Stimulated activated CD4-positive, alpha-beta T cell treated with anti-CD3 and anti-CD28 coated beads, Interleukin-2, amount 100 ng/mL, for 24 hours (primary cell): ENCODE measurements around the gene ASMT.
"Not testable (repeated sequence)": the region's sequence is repeated elsewhere in the genome, so short reads cannot be mapped to it uniquely, and the experiment has no call there.

Experiments
- DNase-seq, 2 donors: peaks; one replicate each; pipeline ENCODE4 v3.0.0-alpha.2; 2020

The ASMT gene

DNA sequence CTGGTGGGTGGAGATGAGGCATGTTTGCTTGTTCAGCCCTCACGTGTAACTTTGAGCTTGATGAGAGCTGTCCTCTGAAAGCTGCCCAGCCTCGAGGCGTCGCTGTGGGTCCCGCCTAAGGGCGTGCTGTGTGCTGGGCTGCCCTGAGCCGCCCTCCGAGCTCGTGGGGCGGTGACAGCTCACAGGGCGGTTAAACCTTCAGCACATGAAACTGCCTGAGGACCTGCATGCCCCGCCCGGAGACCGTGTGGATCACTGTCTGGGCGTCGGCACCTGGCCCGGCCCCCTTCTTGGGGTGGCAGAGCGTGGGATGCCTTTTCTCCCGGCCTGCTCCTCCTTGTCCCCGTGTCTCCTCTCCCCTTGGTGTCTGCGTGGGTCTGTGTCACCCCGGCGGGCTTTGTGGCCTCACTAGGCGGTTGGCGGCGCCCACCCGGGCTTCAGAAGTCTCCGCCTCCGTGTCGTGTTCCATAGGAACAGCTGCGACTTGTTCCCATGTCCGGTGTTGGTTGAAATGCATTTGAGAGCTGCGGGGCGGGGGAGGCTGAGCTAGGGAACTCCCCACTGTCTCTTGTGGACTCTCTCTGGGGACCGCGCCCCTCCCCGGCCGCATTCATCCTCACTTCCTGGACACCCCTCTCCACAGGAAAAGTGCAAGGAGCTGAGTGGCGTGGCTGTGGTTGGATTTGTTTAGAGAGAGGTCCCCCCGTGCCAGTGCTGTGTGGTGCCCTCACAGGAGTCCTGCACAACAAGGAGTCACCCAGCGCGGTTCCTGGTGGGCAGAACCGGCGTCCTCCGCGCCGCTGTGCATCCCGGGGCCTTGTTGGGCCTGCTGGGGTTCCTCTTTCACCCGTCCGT, 16.6 kb upstream of the ASMT start:
- DNase-seq, result no peak

DNA sequence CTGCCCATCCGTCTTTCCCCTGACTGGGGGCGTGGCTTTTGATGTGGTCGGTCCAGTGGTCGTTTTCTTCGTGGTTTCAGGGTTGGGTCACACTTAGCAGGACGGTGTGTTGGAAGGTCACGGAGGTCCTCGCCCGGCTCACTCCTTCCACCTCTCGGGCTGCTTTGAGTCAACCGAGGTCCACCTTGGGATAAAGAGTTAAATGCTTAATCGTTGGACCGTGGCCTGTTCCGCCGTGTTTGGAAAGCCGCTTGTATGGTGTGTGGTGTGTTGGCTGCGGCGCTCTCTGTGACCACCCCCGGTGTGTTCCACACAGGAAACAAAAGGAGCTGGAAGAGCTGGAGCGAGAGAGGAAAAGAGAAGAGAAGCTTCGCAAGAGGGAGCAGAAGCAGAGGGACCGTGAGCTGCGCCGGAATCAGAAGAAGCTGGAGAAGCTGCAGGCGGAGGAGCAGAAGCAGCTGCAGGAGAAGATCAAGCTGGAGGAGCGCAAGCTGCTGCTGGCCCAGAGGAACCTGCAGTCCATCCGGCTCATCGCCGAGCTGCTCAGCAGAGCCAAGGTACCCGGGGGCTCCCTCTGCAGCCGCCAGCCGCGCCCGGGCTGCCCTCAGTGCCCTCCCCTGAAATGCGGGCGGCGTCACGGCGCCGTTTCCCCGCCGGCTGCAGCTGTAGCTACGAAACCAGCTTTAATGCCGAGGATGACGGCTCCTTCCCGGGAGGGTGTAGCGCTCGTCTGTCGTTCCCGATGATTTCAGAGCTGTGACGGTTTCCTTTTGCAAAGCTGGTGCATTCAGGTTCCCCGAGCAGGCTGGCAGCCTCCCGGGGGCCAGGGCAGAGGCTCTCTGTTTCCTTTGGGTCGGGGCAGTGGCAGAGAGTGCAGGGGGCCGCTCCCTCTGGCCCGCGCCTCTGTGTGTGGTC, 15.7 kb upstream of the ASMT start:
- peak in 1 of 2 donors; percentile 12 for DNase-seq

DNA sequence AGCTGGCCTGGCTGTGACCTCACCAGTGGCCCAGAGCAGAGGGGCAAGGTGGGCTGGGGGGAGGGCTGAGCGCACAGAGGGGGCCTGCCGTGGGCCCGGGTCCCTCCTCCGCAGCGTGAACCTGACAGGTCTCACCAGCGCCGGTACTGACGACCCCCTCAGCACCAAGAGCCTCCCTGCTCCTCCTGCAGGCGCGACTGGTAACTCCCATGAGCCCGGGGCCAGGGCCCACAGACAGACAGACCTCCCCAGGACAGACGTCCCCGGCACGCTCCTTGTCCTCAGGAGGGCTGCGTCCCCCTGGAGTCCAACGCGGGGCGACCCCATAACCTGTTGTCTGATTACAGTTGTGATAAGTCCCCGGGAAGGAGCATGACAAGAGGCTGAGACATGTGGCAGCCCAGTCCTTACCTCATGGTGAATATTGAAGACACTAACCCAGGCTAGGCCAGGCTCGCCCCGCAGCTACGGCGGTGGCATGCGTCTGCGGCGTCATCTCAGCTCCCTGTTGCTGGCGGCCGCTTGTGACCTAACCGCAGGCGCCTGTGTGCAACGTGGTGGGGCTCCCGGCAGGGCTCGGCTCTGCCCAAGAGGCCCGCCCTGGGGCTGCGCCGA, 15.0 kb upstream of the ASMT start:
- DNase-seq, result no peak

DNA sequence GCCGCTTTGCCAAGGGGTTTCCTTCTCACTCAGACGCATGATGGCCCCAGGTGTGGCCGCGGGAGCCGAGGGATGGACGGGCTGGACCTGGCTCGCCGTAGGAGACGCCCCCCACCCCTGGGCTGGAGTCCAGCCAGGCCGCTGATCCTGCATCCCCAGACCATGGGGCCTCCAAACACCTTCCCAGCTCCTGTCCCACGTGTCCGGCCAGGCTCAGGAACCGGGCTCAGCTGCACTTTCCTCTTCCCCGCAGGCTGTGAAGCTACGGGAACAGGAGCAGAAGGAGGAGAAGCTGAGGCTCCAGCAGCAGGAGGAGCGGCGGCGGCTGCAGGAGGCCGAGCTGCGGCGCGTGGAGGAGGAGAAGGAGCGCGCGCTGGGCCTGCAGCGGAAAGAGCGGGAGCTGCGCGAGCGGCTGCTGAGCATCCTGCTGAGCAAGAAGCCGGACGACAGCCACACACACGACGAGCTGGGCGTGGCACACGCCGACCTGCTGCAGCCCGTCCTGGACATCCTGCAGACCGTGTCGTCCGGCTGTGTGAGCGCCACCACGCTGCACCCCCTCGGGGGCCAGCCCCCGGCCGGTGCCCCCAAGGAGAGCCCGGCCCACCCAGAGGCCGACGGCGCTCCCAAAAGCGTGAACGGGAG, 14.3 kb upstream of the ASMT start:
- DNase-seq, result peak in 1 of 2 donors; percentile 11

DNA sequence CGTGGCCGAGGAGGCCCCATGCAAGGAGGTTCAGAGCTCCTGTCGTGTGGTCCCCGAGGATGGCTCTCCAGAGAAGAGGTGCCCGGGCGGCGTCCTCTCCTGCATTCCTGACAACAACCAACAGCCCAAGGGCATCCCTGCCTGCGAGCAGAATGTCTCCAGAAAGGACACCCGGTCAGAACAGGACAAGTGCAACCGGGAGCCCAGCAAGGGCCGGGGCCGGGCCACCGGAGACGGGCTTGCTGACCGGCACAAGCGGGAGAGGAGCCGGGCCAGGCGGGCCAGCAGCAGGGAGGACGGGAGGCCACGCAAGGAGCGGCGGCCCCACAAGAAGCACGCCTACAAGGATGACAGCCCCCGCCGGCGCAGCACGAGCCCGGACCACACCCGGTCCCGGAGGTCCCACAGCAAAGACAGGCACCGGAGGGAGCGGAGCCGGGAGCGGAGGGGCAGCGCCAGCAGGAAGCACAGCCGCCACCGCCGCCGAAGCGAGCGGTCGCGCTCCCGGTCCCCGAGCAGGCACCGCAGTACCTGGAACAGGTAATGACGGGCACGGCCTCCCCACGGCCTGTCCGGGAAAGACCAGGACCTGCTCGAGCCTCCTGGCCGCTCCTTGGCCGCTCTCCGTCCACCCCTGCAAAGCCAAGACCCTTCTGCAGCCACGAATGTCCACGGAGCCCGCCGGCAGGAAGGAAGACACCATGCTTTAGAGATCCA, 13.7 kb upstream of the ASMT start:
- DNase-seq, result peak in 1 of 2 donors; percentile 15

DNA sequence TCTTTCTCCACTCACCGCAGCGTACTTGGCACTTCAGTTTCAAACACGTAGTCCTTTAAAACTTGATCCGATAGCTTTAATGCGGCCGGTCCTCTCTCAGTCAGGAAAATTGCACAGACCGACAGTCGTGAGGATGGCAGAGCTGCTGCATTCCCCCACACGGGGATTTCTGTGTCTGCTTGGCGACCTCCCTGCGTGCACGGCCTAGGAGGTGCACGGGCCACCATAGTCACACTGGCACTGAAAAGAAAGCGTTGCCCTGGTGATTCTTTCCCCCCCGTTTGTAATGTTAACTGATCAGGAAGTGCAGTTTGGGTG, 13.1 kb upstream of the ASMT start:
- peak in 1 of 2 donors; percentile 9 for DNase-seq

DNA sequence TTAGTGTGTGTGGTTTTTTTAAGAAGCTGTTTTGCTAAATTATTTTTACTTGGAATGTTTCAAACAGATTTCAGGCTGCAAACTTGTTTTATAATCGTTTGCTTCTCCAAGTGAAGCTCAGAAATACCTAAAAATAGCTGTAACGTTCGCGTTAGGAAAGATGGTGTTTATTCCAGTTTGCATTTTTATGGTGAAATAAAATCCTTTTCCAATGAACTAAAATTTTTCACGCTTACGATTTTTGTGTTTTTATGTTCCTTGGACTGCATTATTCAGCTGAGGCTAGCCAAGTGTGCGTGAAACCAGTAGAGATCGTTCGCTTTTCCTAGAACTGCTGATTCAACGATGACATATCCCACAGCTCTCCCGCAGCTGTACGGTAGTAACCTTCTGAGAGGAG, 12.6 kb upstream of the ASMT start:
- peak in 1 of 2 donors; percentile 7 for DNase-seq

DNA sequence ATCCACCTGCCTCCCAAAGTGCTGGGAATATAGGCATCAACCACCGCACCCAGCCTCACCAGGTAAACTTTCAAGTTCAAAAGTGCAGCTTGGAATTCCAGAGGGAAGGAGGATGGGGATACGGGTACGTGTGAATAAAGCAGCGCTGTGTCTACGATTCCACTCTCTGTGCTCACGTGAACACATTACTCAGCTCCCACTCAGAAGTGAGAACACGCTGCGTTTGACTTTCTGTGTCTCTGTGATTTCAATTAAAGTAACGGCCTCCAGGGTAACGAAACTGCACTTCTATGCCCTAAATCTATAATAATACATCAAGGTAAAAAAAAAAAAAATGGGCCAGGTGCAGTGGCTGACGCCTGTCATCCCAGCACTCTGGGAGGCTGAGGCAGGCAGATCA, 8.4 kb upstream of the ASMT start:
- DNase-seq, result no peak

DNA sequence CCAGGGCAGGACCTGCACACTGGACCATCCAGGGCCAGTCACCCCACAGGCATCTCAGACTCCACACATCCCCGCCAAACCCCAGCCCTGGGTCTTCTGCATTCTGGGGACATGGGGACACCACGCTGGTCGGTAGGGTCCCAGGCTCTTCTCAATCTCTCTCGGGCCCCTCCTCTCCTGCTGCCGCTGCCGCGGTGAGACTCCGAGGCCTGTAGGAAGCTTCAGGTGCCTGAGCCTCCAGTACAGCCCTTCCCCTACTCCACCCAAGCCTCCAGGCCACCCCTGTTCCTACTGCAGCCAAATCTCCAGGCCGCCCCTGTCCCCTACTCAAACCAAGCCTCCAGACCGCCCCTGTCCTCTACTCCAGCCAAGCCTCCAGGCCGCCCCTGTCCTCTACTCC, 5.5 kb upstream of the ASMT start:
- no peak for DNase-seq

DNA sequence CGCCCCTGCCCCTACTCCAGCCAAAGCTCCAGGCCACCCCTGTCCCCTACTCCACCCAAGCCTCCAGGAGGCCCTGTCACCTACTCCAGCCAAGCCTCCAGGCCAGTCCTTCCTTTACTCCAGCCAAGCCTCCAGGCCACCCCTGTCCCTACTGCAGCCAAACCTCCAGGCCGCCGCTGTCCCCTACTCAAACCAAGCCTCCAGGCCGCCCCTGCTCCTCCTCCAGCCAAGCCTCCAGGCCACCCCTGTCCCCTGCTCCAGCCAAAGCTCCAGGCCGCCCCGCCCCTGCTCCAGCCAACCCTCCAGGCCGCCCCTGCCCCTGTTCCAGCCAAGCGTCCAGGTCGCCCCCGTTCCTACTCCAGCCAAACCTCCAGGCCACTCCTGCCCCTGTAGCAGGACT, 5.1 kb upstream of the ASMT start:
- no peak for DNase-seq

DNA sequence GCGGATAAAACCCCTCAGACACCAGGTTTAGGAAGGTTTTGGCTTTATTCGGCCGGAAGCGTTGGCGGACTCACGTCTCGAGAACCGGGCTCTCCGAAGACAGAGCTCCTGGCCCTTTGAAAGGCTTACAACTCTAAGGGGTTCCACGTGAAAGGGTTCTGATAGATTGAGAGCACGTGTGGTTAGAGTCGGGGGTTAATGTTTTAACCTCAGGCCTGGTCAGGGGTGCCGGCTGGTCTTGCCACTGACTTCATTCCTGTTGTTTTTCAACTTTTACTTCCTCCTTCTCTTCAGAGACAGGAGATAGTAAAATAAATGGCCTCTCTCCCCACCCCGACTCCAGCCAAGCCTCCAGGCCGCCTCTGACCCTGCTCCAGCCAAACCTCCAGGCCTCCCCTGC, 4.7 kb upstream of the ASMT start:
- no peak for DNase-seq

DNA sequence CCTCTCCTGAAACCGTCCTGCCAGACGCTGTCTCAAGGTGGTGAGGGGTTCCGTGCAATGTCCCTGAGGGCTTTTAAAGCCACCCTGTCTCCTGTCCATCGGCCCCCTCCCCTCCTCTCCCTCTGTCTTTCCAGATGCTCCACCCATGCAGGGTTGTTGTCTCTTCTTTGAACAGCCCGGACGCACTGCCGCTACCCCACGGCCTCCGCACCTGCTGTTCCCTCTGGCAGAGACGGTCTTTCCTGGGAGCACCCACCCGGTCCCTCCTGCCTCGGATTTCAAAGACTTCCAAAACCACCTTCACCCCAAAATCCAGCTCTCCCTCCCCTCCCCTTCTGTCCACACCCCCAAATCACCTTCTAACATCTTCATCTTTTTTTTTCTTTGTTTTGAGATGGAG, 4.1 kb upstream of the ASMT start:
- DNase-seq, result no peak

DNA sequence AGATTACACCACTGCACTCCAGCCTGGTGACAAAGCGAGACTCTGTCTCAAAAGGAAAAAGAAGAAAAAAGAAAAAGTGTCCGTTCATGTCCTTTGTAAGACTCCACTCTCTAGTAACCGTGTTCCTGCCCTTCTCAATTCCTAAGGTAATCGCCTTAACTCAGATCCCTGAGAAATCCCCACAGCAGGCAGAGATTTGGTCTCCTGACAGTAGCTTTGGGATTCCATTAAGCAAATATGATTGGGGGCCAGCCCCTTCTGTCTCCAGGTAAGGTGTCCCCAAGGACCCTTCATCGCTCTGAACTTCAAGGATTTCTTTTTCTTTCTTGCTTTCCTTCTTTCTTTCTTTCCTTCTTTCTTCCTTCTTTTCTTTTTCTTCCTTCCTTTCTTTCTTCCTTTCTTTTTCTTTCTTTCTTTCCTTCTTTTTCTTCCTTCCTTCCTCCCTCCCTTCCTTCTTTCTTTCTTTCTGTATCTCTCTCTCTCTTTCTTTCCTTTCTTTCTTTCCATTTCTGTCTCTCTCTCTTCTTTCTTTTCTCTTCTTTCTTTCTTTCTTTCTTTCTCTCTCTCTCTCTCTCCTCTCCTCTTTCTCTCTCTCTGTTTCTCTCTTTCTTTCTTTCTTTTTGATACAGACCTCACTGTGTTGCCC, 2.1 kb upstream of the ASMT start:
- no peak for DNase-seq

DNA sequence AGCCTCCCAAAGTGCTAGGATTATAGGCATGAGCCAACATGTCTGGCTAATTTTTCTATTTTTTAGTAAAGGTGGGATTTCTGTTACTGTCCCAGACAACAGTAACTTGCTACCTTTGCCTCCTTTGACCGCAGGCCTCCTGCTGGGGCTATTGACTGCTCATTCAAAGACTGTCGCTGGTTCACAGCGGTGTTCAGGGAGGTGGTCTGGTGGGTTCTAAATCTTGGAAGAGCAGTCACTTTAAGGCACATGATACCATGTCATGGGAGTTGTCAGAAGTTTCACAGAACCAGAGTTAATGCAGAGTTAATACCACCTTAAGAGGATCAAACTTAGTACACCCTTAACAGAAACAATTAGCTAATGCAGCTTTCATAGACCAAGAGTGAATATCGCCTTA, 3.8 kb downstream of the ASMT start:
- DNase-seq, result no peak

DNA sequence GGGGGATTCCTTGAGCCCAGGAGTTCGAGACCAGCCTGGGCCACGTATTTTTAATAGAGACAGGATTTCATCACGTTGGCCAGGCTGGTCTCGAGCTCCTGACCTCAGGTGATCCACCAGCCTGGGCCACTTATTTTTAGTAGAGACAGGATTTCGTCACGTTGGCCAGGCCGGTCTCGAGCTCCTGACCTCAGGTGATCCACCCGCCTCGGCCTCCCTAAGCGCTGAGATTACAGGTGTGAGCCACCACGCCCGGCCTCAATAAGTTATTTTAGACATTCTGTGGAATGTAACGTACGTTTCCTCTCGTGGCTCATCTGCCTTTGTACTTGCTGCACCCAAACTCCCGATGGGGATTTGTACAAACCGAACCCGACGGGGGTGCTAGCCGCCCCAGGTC, 8.8 kb downstream of the ASMT start:
- DNase-seq, result no peak

DNA sequence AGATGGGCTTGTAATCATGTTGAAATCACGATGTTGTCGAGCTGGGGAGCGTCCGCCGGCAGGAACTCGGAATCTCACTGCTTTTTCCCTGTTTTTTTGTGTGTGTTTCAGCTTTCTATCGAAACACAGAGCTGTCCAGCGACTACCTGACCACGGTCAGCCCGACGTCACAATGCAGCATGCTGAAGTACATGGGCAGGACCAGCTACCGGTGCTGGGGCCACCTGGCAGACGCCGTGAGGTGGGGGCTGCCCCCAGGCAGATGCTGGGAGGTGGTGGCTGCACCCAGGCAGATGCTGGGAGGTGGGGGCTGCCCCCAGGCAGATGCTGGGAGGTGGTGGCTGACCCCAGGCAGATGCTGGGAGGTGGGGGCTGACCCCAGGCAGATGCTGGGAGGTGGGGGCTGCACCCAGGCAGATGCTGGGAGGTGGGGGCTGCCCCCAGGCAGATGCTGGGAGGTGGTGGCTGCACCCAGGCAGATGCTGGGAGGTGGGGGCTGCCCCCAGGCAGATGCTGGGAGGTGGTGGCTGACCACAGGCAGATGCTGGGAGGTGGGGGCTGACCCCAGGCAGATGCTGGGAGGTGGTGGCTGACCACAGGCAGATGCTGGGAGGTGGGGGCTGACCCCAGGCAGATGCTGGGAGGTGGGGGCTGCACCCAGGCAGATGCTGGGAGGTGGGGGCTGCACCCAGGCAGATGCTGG, 9.4 kb downstream of the ASMT start:
- DNase-seq, result peak in 1 of 2 donors; percentile 14

DNA sequence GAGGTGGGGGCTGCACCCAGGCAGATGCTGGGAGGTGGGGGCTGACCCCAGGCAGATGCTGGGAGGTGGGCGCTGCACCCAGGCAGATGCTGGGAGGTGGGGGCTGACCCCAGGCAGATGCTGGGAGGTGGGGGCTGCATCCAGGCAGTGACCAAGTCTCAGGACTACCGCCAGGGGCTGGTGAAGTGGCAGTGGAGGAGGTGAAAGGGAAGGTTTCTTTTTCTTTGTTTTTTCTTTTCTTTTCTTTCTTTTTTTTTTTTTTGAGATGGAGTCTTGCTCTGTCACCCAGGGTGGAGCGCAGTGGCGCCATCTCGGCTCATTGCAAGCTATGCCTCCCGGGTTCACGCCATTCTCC, 10.0 kb downstream of the ASMT start:
- DNase-seq, result not testable (repeated sequence)

DNA sequence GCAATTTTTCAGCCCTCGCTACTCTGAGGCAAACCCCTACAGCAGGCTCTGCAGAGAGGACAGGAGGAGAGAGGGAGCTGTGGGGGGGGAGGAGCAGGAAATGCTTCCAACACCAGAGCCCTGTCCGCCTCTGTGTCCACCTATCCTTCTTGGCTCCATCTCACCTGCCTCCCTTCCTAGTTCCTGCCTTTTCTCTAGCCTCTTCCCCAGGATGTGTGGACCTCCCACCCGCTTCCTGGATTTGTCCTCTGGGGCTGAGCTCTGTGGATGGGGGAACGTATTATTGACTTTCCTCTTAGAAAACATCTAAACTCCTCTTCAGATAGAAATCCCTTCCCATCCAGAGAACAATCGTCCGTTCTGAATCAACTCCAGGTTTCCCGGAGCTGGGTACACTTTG, 14.4 kb downstream of the ASMT start:
- DNase-seq, result no peak

DNA sequence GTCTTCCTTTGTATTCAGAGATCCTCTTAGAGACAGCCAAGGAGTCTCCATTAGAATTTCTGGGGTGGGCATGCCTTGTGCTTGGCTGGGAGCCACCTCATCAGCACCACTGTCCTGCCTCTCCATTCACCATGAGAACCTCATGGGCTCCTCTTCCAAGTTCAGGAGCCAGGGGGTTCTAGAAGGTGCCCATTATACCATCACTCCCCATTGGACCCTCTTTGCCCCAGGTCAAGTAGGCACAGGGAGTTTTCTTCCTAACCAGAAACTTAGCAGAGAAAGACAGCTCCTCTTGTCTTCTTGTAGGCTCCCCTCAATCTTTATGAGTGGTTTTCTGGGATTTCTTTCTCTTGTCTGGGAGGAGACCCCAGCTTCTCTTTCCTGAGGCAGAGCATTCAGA, 31.1 kb downstream of the ASMT start:
- DNase-seq, result no peak

DNA sequence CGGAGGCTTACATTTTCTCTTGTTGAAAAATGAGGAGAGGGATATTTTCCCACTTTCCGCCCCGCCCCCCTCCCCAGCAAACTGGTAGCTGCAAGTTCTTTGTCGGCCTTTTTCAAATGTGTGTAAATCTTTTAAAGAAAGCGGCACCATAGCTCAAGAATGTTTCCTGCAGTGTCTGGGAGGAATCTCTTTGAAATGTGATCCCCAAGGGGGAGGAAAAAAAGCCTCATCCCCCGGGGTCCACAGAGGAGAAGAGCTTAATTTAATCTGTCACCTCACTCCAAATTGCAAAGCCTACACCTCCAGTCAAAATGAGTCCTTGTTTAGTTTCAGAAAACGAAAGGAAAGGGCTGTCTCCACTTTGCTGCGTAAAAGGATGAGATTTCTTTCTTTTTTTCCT, 34.8 kb downstream of the ASMT start:
- DNase-seq, result no peak

DNA sequence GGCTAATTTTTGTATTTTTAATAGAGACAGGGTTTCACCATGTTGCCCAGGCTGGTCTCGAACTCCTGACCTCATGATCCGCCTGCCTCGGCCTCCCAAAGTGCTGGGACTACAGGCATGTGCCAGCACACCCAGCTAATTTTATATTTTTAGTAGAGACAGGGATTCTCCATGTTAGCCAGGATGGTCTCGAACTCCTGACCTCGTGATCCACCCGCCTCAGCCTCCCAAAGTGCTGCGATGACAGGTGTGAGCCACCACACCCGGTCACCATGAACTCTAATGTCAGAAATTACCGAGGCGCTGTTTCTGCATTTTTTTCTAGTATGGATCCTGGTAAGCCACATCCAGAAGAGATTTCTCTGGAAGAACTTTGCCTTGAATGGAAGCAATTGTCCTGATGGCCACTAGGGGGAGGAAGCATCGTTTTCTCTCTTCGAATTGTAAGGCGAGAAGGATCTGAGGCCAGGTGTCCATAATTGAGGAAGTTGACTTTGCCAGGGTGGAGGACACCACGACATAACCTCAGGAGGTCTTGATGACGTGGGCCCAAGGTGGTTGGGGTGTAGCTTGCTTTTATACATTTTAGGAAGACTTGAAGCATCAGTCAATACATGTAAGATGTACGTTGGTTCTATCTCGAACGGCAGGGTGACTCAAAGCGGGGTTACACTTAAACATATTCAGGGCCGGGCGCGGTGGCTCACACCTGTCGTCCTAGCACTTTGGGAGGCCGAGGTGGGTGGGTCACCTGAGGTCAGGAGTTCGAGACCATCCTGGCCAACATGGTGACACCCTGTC, 37.4 kb downstream of the ASMT start:
- peak; percentile 17 to 41 for DNase-seq
